Measurements from ENCODE around the gene UNC13D.
"Not testable (repeated sequence)": the region's sequence is repeated elsewhere in the genome, so short reads cannot be mapped to it uniquely, and the experiment has no call there.

UNC13D gene

GRCh38 chr17:75869282-75870141 is 25.3 kb upstream of the UNC13D start:
- DNase-seq (ENCODE audit: low spot score in 2 of 2) = no peak
- in situ Hi-C loops (cut with MboI; ENCODE audit: low sequenced_read_pairs) = no loop called here
- H3K36me3 ChIP-seq (replicated peaks) = peaks cover 7% of the 10 kb centered on the region; the same call in 1 of the 2 replicates
- H3K27me3 ChIP-seq (ENCODE audit: low read depth) = no peaks in the 10 kb centered on the region
- no peak overlapping the region for H3K4me3 ChIP-seq
- no peaks in the 10 kb centered on the region for H3K9me3 ChIP-seq
- peaks cover 3% of the 10 kb centered on the region for H3K4me1 ChIP-seq

GRCh38 chr17:75868730-75869281 is 24.6 kb upstream of the UNC13D start:
- H3K4me3 ChIP-seq; H3K27me3 ChIP-seq (ENCODE audit: low read depth); in situ Hi-C loops (cut with MboI; ENCODE audit: low sequenced_read_pairs); DNase-seq (ENCODE audit: low spot score in 2 of 2); H3K36me3 ChIP-seq (replicated peaks); H3K4me1 ChIP-seq; H3K9me3 ChIP-seq: not testable (repeated sequence)

- H3K36me3 ChIP-seq (replicated peaks); H3K9me3 ChIP-seq; in situ Hi-C loops (cut with MboI; ENCODE audit: low sequenced_read_pairs); H3K27me3 ChIP-seq (ENCODE audit: low read depth); H3K4me1 ChIP-seq; DNase-seq (ENCODE audit: low spot score in 2 of 2); H3K4me3 ChIP-seq: not testable (repeated sequence)
Measured at GRCh38 chr17:75865404-75866188, 21.4 kb upstream of the UNC13D start.

GRCh38 chr17:75864887-75865286 is 20.7 kb upstream of the UNC13D start:
- H3K4me1 ChIP-seq = not testable (repeated sequence)

GRCh38 chr17:75864448-75864871 is 20.3 kb upstream of the UNC13D start:
- in situ Hi-C loops (cut with MboI; ENCODE audit: low sequenced_read_pairs) = no loop called here
- Histone ChIP-seq H3K4me1 (no peaks in the 10 kb centered on the region), H3K27me3 (ENCODE audit: low read depth) (no peaks in the 10 kb centered on the region), H3K9me3 (no peaks in the 10 kb centered on the region), H3K4me3 (no peak overlapping the region), H3K36me3 (replicated peaks) (no peaks in the 10 kb centered on the region)
- DNase-seq (ENCODE audit: low spot score in 2 of 2) = no peak

More at GRCh38 chr17:75864887-75865286, 20.7 kb upstream of the UNC13D start:
- H3K4me3 ChIP-seq; H3K36me3 ChIP-seq (replicated peaks); DNase-seq (ENCODE audit: low spot score in 2 of 2); H3K9me3 ChIP-seq; in situ Hi-C loops (cut with MboI; ENCODE audit: low sequenced_read_pairs); H3K27me3 ChIP-seq (ENCODE audit: low read depth): not testable (repeated sequence)

GRCh38 chr17:75861927-75862317 is 17.7 kb upstream of the UNC13D start:
- in situ Hi-C loops (cut with MboI; ENCODE audit: low sequenced_read_pairs) = no loop called here
- H3K9me3 ChIP-seq = no peaks in the 10 kb centered on the region

GRCh38 chr17:75859358-75859757 is 15.2 kb upstream of the UNC13D start:
- H3K27me3 ChIP-seq (ENCODE audit: low read depth); H3K36me3 ChIP-seq (replicated peaks); H3K4me3 ChIP-seq; DNase-seq (ENCODE audit: low spot score in 2 of 2); H3K4me1 ChIP-seq; in situ Hi-C loops (cut with MboI; ENCODE audit: low sequenced_read_pairs); H3K9me3 ChIP-seq: not testable (repeated sequence)

More at GRCh38 chr17:75861927-75862317, 17.7 kb upstream of the UNC13D start:
- Histone ChIP-seq H3K4me3 (no peak overlapping the region), H3K36me3 (replicated peaks) (no peaks in the 10 kb centered on the region), H3K27me3 (ENCODE audit: low read depth) (no peaks in the 10 kb centered on the region), H3K4me1 (no peaks in the 10 kb centered on the region)
- no peak for DNase-seq (ENCODE audit: low spot score in 2 of 2)

DNA sequence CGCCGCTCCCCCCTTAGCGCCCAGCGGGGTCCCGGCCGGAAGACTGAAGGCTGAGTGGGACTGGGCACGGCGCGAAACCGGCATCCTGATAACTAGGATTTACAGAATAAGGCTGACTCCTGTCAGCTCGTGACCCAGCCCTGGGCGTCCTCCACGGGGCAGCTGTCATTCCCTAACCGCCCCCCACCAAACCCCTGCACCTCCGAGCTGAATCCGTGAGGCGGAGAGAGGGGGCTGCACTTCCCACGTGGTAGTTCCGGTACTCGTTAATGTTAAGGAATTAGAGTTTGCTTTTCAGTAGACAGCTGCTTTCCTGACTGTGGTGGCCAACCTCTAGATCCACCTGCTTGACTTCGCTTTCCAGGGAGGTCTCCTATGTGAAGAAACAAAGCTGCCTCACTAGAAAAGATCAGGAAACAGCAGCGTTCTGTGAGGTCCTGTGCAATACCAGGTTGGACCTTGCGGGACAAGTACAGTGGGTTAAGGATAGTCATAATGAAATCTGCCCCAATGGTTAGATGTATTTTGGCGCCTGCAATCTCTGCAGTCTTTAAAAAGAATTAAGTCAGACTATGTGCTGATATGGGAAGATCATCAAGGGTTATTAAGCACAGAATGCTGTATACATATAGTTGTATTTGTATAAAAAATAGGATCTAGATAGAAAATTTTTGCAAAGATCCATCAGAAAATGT is 12.0 kb upstream of the UNC13D start:
- in situ Hi-C loops (cut with MboI; ENCODE audit: low sequenced_read_pairs) = no loop called here
- Histone ChIP-seq H3K4me1 (peaks cover 4% of the 10 kb centered on the region), H3K4me3 (peak overlapping the region; percentile 69), H3K36me3 (replicated peaks) (peaks cover 2% of the 10 kb centered on the region; the same call in 1 of the 2 replicates), H3K9me3 (no peaks in the 10 kb centered on the region), H3K27me3 (ENCODE audit: low read depth) (no peaks in the 10 kb centered on the region)
- DNase-seq (ENCODE audit: low spot score in 2 of 2) = peak in 1 of 2 experiments; percentile 19

DNA sequence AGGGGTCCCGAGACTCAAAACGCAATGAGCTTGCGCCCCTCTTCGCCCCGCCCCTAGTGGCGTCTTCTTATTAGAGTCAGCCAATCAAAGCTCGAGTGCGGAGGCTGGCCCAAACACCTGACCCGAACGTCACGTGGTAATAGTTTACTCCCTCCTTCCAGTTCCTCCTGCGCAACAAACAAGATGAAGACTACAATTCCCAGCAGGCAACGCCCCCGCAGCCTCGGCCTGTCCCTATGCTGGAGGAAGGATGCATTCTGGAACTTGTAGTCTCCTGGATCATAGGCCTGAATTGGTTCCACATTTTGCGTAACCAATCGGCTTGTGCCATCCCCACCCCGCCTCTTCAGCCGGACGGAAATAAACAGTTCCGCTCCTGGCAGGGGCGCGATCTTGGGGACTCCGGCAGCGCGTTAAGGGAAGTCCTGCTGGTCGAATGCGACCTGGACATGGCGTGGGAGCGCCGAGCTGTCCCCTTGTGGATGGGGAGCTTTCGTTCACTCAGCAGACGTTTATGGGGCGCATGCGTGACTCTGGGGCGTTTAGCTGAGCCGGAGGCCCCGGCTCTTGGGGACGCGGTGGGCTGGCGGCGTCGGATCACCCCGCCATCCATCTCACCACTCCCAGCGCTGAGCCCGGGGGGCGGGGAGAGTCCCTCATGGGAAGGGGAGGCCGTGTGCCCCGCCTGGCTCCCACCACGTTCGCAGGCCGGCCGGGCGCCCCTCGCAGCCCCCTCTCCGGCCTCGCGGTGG is 11.3 kb upstream of the UNC13D start, which contains the start of gene WBP2:
Gene WBP2, minus strand, starts transcription at position 26 of the 752 bp plus-strand sequence. CDS start 38 bp downstream, outside the sequence.
- Histone ChIP-seq H3K27me3 (ENCODE audit: low read depth) (no peaks in the 10 kb centered on the region), H3K4me3 (peak within 1 kb of the TSS; percentile 69), H3K36me3 (replicated peaks) (peaks cover 9% of the 10 kb centered on the region; the same call in 1 of the 2 replicates), H3K9me3 (no peaks in the 10 kb centered on the region), H3K4me1 (peaks cover 4% of the 10 kb centered on the region)
- peak; percentile 99 to 100 for DNase-seq (ENCODE audit: low spot score in 2 of 2)
- in situ Hi-C loops (cut with MboI; ENCODE audit: low sequenced_read_pairs) = no loop called here

- peaks cover 9% of the 10 kb centered on the region; the same call in 1 of the 2 replicates for H3K36me3 ChIP-seq (replicated peaks)
- no peaks in the 10 kb centered on the region for H3K9me3 ChIP-seq
- H3K4me3 ChIP-seq = peak overlapping the region; percentile 69
- H3K4me1 ChIP-seq = peaks cover 4% of the 10 kb centered on the region
- no peaks in the 10 kb centered on the region for H3K27me3 ChIP-seq (ENCODE audit: low read depth)
- no peak for DNase-seq (ENCODE audit: low spot score in 2 of 2)
- in situ Hi-C loops (cut with MboI; ENCODE audit: low sequenced_read_pairs) = no loop called here
Measured at GRCh38 chr17:75854881-75855309, 10.7 kb upstream of the UNC13D start.

- Histone ChIP-seq H3K36me3 (replicated peaks) (peaks cover 11% of the 10 kb centered on the region), H3K27me3 (ENCODE audit: low read depth) (no peaks in the 10 kb centered on the region), H3K4me3 (peak overlapping the region; percentile 69), H3K4me1 (peaks cover 4% of the 10 kb centered on the region), H3K9me3 (no peaks in the 10 kb centered on the region)
- in situ Hi-C loops (cut with MboI; ENCODE audit: low sequenced_read_pairs) = no loop called here
- DNase-seq (ENCODE audit: low spot score in 2 of 2) = no peak
Measured at GRCh38 chr17:75854101-75854748, 10.0 kb upstream of the UNC13D start.

GRCh38 chr17:75853433-75853832 is 9.2 kb upstream of the UNC13D start:
- in situ Hi-C loops (cut with MboI; ENCODE audit: low sequenced_read_pairs) = no loop called here
- no peak overlapping the region for H3K4me3 ChIP-seq
- peaks cover 15% of the 10 kb centered on the region for H3K36me3 ChIP-seq (replicated peaks)
- no peak for DNase-seq (ENCODE audit: low spot score in 2 of 2)
- H3K27me3 ChIP-seq (ENCODE audit: low read depth) = no peaks in the 10 kb centered on the region
- H3K9me3 ChIP-seq = no peaks in the 10 kb centered on the region
- peaks cover 4% of the 10 kb centered on the region for H3K4me1 ChIP-seq
